ENCODE data around the gene PRRG4. TPM values are rescaled to one million over a fixed set of nuclear protein-coding genes. Genes with fewer than 3 reads are reported as not detected.

The PRRG4 gene
- total and polyA plus RNA-seq, 2 of the 13 experiments (the other 11 are each of a cell fraction or from before 2014, with no cell fraction given), result 0.24 to 0.95 TPM

DNA sequence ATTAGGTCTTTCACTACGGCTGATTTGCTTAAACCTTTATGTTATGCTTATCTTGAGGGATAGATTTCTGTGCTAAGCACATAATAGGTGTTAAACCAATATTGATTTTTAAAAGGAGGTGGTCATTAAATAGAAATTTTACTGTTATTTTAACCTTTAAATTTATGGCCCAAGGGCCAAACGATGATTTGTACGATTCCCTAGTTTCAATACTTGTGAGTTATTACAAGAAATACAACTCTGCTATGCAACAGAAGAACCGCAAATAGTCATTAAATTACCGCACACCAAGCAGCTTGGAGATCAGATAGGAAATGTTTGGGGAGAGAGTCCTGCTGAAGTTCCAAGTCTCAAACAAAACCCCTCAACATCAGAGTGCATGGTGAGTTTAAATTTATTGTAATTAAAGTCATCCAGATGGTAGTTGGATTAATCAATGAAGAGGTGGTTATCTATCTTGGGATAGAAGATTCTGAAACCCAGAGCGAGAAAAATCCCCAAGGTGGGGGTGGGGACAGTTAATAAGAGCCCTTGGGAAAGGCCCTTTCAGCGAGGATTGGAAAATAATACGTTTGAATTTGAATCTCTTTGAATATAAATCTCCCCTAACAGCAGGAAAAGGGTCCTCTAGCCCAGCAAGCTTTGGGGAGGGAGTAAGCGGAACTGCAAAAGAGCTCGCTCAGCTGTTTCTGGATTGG is 62.1 kb downstream of the PRRG4 start:
- 8% methylated on average over 10 of the region's 10 CpGs for WGBS (ENCODE audit: low lambda C conversion rate)
- Histone ChIP-seq H3K4me2 (ENCODE audit: low read depth, low read length) (peak overlapping the region; percentile 76), H3K36me3 (replicated peaks in 1 of 2; ENCODE audit: control insufficient read depth in 1 of 2, insufficient read depth in 2 of 2, low read length in 2 of 2) (no peaks in the 10 kb centered on the region), H3K9ac (ENCODE audit: insufficient read depth, low read depth, low read length) (peak overlapping the region; percentile 97), H3K27ac (ENCODE audit: extremely low read length, insufficient read depth, low read length) (peak overlapping the region; percentile 92), H3K79me2 (ENCODE audit: insufficient read depth, low read length) (peaks cover 34% of the 10 kb centered on the region), H3K9me3 (ENCODE audit: low read length) (no peaks in the 10 kb centered on the region), H4K20me1 (ENCODE audit: insufficient read depth, low read length) (no peaks in the 10 kb centered on the region), H3K4me3 (replicated peaks in 1 of 3; ENCODE audit: insufficient read depth in 1 of 3, low read depth in 2 of 3, low read length in 3 of 3) (peak overlapping the region; percentile 65 to 93 (median 73)), H2AFZ (ENCODE audit: low read length) (peak overlapping the region; percentile 37), H3K4me1 (ENCODE audit: insufficient read depth, low read length) (peaks cover 24% of the 10 kb centered on the region), H3K27me3 (ENCODE audit: control insufficient read depth in 1 of 2, insufficient read depth in 2 of 2, low read length in 2 of 2) (peaks cover 0 to 3% of the 10 kb centered on the region in 2 experiments; a peak in 1 of 5 replicates)
- ChIA-PET CTCF (ENCODE audit: low intra/inter-chr PET ratio, low total read pairs) (no interaction called here), POLR2A (interaction anchor here (0.5 to 1.4 kb wide), 2 partner anchors 10 to 1184 kb away, joined by 3 read pairs; no protein-coding TSS in a partner anchor)
- intact Hi-C loops (cut with micrococcal nuclease; ENCODE audit: unreplicated experiment) (loop anchor here (5.0 kb wide), 1 partner anchor 270 kb away; the partner anchor contains the start of gene CSTF3), in situ Hi-C loops (cut with HindIII; ENCODE audit: extremely low pct_ligation_motif_present, low pct_unique_long_range_greater_than_20kb) (no loop called here)
- TSS peak; percentile 74 for BruUV-seq (replicated peaks)
- ATAC-seq (no peak), FAIRE-seq (no peak), DNase-seq (ENCODE audit: low spot score) (no peak)
- TF ChIP-seq MAZ (IDR thresholded peaks at IDR 0.05; ENCODE audit: borderline replicate concordance, low read depth, low read length) (no peak), MAZ (CRISPR knock-in tag; IDR thresholded peaks at IDR 0.05; ENCODE audit: low read depth) (no peak), ZNF772 (CRISPR knock-in tag; IDR thresholded peaks at IDR 0.05) (0 out of 2 replicates have a peak, but pooled peaks have one; percentile 13), MAFF (IDR thresholded peaks at IDR 0.05; ENCODE audit: low read depth, low read length) (peak; percentile 67), ZNF839 (CRISPR knock-in tag; IDR thresholded peaks at IDR 0.05; ENCODE audit: borderline replicate concordance) (no peak), ZBTB42 (CRISPR knock-in tag; IDR thresholded peaks at IDR 0.05) (no peak), MEF2D (CRISPR knock-in tag; IDR thresholded peaks at IDR 0.05) (no peak), CBX2 (IDR thresholded peaks at IDR 0.05; ENCODE audit: low read depth, low read length) (0 out of 2 replicates have a peak, but pooled peaks have one; percentile 34), CBX2 (CRISPR knock-in tag; IDR thresholded peaks at IDR 0.05; ENCODE audit: low read depth) (no peak), MAFK (conservative IDR thresholded peaks at IDR 0.05 in 1 of 2, IDR thresholded peaks at IDR 0.05 in 1 of 2; ENCODE audit: low read length in 2 of 2) (peak; percentile 58 to 75)
- TF ChIP-seq, protein P1, sequence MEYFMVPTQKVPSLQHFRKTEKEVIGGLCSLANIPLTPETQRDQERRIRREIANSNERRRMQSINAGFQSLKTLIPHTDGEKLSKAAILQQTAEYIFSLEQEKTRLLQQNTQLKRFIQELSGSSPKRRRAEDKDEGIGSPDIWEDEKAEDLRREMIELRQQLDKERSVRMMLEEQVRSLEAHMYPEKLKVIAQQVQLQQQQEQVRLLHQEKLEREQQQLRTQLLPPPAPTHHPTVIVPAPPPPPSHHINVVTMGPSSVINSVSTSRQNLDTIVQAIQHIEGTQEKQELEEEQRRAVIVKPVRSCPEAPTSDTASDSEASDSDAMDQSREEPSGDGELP (IDR thresholded peaks at IDR 0.05; ENCODE audit: borderline replicate concordance, low read depth), result peak; percentile 62
- TF ChIP-seq, protein P2, sequence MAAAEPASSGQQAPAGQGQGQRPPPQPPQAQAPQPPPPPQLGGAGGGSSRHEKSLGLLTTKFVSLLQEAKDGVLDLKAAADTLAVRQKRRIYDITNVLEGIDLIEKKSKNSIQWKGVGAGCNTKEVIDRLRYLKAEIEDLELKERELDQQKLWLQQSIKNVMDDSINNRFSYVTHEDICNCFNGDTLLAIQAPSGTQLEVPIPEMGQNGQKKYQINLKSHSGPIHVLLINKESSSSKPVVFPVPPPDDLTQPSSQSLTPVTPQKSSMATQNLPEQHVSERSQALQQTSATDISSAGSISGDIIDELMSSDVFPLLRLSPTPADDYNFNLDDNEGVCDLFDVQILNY (CRISPR knock-in tag; conservative IDR thresholded peaks at IDR 0.05), result no peak
- TF ChIP-seq, protein P3, sequence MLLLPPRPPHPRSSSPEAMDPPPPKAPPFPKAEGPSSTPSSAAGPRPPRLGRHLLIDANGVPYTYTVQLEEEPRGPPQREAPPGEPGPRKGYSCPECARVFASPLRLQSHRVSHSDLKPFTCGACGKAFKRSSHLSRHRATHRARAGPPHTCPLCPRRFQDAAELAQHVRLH (CRISPR knock-in tag; IDR thresholded peaks at IDR 0.05; ENCODE audit: borderline replicate concordance, low read depth), result peak; percentile 6; the same call in 1 of the 2 replicates
